D721Med (cell line): ENCODE results near the gene MED27.

ENCODE experiments used
- DNase-seq: peaks from one replicate; pipeline ENCODE4 v3.0.0; 2011; ENCODE audit warnings: low spot score; ENCODE audit not compliant: insufficient read length
- FAIRE-seq: peaks from 2 replicates; lab custom pipeline; 2011; peaks lifted over from hg19 to GRCh38; lab: Jason Lieb, UNC
- TF ChIP-seq, protein P1 (sequence below): IDR thresholded peaks from 2 replicates; pipeline ENCODE4 v1.5.1; 2012; ENCODE audit warnings: mild to moderate bottlenecking, control low read depth; ENCODE audit not compliant: insufficient read depth; ENCODE audit errors: missing control alignments

Gene MED27

DNA sequence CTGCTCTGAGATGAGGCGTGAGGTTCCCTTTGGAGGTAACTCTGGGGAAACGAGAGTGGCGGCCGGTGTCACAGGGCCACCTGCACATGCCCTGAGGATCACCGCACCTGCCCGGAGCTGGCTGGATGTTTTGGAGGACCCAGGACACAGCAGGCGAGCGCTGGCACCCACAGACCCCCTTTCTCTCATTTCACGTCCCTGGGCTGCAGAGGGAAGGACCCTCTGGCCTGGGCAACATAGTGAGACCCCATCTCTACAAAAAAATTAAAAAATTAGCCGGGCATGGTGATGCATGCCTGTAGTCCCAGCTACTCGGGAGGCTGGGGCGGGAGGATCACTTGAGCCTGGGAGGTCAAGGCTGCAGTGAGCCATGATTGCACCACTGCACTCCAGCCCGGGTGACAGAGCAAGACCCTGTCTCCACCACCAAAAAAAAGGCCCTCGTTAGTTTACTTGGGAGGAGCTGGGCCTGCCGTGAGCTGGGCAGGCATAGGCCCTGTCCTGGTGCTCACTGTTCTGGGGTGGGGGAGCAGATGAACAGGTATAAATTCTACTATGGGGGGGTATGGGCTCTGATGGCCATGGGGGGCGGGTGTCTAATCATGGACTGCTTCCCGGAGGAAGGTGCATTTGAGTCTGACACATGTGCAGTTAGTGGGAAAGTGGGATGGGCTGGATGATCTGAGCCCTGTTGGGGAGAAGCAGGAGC is 242.9 kb downstream of the MED27 start:
- DNase-seq (no peak), FAIRE-seq (no peak)
- TF ChIP-seq, protein P1, sequence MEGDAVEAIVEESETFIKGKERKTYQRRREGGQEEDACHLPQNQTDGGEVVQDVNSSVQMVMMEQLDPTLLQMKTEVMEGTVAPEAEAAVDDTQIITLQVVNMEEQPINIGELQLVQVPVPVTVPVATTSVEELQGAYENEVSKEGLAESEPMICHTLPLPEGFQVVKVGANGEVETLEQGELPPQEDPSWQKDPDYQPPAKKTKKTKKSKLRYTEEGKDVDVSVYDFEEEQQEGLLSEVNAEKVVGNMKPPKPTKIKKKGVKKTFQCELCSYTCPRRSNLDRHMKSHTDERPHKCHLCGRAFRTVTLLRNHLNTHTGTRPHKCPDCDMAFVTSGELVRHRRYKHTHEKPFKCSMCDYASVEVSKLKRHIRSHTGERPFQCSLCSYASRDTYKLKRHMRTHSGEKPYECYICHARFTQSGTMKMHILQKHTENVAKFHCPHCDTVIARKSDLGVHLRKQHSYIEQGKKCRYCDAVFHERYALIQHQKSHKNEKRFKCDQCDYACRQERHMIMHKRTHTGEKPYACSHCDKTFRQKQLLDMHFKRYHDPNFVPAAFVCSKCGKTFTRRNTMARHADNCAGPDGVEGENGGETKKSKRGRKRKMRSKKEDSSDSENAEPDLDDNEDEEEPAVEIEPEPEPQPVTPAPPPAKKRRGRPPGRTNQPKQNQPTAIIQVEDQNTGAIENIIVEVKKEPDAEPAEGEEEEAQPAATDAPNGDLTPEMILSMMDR: no peak

- FAIRE-seq: no peak
- DNase-seq: no peak
- TF ChIP-seq, protein P1: no peak
These were observed 243.6 kb downstream of the MED27 start for GRCh38 chr9:131836021-131836420.

GRCh38 chr9:131835151-131835910 is 244.3 kb downstream of the MED27 start:
- FAIRE-seq (no peak), DNase-seq (no peak)
- TF ChIP-seq, protein P1: no peak

- DNase-seq (no peak), FAIRE-seq (no peak)
- TF ChIP-seq, protein P1: no peak
These were observed 244.9 kb downstream of the MED27 start for GRCh38 chr9:131834721-131835120.

DNA sequence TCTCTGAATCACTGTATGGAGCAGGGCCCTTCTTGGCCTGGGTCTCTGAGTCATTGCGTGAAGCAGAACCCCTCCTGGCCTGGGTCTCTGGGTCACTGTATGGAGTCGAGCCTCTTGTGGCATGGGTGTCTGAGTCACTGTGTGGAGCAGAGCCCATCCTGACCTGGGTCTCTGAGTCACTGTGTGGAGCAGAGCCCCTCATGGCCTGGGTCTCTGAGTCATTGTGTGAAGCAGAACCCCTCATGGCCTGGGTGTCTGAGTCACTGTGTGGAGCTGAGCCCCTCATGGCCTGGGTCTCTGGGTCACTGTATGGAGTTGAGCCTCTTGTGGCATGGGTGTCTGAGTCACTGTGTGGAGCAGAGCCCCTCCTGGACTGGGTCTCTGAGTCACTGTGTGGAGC is 245.8 kb downstream of the MED27 start:
- TF ChIP-seq, protein P1: no peak
- no peak for DNase-seq
- no peak for FAIRE-seq

- FAIRE-seq: no peak
- TF ChIP-seq, protein P1: no peak
- DNase-seq: no peak
These were observed 246.6 kb downstream of the MED27 start for GRCh38 chr9:131833083-131833482.
